ENCODE data around the gene SLC41A1. TPM values are rescaled to one million over a fixed set of nuclear protein-coding genes. Genes with fewer than 3 reads are reported as not detected.
A peak's percentile ranks its signal among the peaks of the same experiment; 100 is the strongest.
"Not testable (repeated sequence)": the region's sequence is repeated elsewhere in the genome, so short reads cannot be mapped to it uniquely, and the experiment has no call there.

SLC41A1 gene
- total RNA-seq, 1 donor from 2014 or later: 458 TPM

DNA sequence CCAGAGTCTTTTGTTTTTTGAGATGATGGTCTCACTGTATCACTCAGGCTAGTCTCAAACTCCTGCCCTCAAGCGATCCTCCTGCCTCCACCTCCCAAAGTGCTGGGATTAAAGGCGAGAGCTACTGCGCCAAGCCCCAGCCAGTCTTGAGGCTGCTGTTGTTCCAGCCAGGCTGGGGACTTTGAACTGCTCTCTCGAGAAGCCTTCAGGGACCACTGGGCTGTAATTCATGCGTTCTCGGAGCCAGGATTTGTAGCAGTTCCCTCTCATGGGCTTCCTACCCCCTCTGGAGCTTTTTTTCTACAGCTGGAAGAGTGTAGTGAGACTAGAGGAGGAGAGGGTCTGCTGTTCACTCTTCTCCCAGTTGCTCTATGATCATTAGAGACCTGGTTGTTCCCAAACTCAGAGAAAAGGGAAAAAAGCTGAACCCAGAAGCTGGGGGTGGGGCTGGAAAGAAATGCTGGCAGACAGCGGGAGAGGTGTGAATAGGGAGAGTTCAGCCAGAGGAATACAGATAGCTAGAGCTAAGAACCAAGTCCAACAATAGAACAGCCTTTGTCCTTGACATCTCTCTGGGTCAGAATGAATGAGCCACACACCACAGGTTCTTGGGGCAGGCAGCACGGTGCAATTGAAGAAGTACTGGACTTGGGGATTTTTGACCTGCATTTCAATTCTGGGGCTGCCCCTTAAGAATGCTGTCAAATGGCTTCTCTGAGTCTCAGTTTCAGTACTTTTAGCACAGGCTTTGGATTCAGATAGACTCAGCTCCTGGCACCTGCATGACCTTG, 13.2 kb upstream of the SLC41A1 start:
- DNase-seq (ENCODE audit: missing footprints) (no peak), ATAC-seq (peak; percentile 89)
- intact Hi-C loops (cut with DNase I): no loop called here

DNA sequence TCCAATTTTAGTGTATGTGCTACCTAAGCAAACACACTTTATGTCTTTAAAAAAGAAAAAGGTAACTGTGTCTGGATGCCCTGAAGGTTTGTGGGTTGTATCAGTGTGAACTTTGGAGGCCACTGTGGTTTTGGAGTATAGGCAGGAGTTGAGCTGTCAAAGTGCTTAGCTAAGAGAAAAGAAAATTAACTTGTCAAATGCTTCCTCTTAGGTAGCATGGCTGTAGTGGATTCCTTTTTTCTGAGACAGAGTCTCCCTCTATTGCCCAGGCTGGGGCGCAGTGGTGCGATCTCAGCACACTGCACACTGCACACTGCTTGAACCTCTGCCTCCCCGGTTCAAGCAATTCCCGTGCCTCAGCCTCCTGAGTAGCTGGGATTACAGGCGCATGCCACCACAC, 11.2 kb upstream of the SLC41A1 start:
- DNase-seq (ENCODE audit: missing footprints) (no peak), ATAC-seq (no peak)
- intact Hi-C loops (cut with DNase I): no loop called here

DNA sequence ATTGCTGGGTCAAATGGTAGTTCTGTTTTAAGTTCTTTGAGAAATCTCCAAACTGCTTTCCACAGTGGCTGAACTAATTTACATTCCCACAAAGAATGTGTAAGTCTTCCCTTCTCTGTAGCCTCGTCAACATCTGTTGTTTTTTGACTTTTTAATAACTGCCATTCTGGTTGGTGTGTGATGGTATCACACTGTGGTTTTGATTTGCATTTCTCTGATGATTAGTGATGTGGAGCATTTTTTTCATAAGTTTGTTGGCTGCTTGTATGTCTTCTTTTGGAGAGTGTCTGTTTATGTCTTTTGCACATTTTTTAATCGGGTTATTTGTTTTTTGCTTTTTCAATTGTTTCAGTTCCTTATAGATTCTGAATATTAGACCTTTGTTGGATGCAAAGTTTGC, 10.3 kb upstream of the SLC41A1 start:
- intact Hi-C loops (cut with DNase I); ATAC-seq; DNase-seq (ENCODE audit: missing footprints): not testable (repeated sequence)

DNA sequence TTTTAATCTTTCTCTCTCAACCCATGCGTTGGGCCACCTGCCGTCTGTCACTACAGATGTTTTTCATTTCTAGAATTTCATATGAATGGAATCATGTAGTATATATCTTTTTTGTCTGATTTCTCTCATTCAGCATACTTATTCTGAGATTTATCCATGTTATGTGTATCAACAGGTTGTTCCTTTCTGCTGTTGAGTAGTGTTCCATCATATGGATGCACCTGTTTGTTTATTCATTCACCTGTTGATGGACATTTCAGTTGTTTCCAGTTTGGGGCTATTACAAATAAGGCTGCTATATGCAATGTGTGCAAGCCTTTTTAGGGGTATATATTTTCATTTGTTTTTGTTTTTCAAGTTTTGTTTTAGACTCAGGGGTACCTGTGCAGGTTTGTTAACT, 9.4 kb upstream of the SLC41A1 start:
- intact Hi-C loops (cut with DNase I): no loop called here
- no peak for DNase-seq (ENCODE audit: missing footprints)
- no peak for ATAC-seq

DNA sequence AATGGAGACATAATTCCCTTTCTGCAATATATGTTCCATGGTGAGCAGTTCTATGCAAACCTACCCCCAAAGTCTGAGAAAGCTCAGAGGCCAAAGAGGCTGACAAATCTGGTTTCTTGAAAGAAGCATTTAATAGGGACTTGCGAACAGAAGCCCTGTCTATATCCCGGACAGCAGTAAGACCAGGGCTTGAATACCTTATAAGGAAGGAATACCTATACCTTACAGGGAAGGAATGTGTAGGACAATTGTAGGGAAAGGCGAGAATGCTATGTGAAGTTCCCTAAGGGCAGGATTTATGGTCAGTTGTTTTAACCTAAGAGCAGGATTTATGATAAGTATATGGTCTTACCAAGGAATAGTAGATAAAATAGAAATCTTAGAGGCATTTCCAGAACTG, 5.0 kb upstream of the SLC41A1 start:
- ATAC-seq (no peak), DNase-seq (ENCODE audit: missing footprints) (no peak)
- intact Hi-C loops (cut with DNase I): no loop called here

DNA sequence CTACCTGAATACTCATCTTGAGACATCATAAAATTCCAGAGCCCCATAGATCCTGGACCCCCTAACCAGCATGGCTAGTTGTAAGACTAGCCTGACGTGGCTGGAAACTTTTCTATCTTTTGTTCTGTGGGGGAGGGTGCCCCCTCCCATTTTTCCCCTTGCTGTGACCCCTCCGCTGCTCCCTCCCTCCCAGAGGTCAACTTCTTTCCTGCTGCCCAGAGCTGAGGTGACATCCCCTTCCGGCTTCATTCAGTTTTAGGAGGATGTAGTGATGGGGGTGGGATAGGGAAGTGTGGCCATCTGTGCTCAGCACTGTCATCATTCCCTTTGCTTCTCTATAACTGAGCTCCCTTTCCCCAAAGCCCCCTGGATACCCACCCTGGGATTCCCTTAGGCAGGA, 4.4 kb upstream of the SLC41A1 start:
- intact Hi-C loops (cut with DNase I): no loop called here
- ATAC-seq (no peak), DNase-seq (ENCODE audit: missing footprints) (no peak)

DNA sequence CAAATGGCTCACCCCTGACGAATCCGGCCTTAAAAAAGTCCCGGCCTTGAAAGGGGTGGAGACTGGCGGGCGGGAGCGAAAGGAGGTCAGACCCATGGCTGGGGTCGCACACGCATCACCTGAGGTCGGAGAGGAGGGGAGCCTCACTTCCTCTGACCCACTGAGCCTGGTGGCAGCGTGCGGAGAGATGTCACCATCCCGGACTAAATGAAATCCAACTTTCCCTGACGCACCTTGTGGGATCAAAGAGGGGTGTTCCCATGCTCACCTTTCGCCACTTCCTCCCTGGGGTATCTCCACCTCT, 709 bp upstream of the SLC41A1 start:
- intact Hi-C loops (cut with DNase I): loop anchor here (1.0 to 5.0 kb wide), 3 partner anchors 34 to 101 kb away; no protein-coding TSS in a partner anchor
- no peak for DNase-seq (ENCODE audit: missing footprints)
- no peak for ATAC-seq

DNA sequence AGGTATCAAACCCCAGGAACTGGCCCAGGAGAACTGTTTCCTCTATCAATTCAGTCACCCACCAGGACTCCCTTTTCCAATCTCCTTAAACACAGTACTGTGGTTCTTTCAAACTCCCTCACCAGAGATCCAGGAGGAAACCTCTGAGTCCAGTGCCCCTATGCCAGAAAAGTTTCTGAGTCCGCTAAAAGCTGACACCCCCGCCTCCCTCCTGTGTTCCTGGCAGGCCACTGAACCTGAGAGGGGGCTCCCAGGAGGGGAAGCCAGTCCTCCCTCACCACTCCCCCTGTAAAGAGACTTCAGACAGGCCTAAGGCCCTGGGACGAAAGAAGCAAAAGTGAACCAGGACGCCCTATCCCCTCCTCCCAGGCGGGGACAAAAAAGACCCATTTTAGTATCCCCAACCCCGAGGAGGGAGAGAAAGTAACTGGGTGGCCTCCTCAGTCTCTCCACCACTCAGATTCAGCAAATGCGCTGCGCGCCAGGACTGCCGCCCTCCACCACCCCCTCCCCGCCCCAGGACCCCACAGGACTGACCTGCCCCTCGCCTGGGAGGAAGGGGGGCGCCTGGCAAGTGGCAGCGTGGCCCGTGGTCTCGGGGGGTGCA, 624 bp downstream of the SLC41A1 start:
- DNase-seq (ENCODE audit: missing footprints) (no peak), ATAC-seq (peak; percentile 30)
- intact Hi-C loops (cut with DNase I): loop anchor here (2.0 to 5.0 kb wide), 2 partner anchors 35 to 102 kb away; no protein-coding TSS in a partner anchor

DNA sequence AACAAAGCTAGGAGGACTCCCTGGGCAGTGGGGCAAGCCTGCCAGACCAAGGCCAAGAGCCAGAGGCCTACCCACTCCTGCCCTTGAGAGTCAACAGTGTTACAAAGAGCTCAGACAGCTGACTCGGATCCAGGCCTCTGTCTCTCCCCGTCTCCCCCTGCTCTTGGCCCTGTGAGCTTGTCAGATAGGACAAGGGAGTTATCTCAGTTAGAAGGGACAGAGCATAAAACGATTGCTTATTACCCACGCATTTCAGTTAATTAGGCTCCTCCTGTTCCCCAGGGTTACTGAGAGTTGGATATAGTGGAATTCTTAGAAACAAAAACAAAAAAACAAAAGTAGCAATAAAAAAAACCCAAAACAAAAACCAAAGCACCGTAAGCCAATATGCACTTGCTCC, 1.3 kb downstream of the SLC41A1 start:
- intact Hi-C loops (cut with DNase I): loop anchor here (2.0 to 5.0 kb wide), 2 partner anchors 36 to 103 kb away; no protein-coding TSS in a partner anchor
- ATAC-seq: peak; percentile 62
- no peak for DNase-seq (ENCODE audit: missing footprints)

DNA sequence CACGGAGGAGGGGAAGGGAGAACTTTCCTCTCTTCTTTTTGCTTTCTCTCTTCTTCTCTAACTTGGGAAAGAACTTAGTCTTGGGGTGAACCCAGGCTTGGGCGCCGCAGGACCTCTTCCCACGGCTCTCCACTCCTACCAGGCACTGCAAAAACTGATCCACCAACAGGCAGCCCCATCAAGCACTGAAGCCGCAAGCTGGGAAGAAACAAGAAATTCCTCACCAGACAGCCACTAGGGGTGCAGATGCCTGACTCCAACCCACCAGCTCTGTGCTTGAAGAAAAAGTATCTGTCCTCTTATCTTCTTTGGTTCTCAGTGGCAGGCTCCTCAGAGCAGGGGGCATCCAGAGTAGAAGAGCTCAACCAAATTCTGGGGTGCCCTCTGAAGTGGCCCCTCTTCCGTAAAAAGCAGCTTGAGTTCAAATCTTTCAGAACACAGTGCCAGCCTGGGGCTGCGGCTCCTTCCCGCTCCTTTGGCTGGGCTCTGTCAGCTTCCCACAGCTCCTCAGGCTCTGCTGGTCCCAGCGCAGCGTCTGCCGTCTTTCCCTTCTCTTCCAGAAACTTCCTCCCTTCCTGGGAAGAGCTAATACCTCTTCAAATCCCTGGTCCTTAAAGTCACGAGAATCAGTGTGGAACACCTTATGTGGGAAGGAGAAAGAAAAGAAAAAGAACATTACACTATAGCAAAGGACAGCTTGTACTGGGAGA, 2.4 kb downstream of the SLC41A1 start:
- no peak for ATAC-seq
- no peak for DNase-seq (ENCODE audit: missing footprints)
- intact Hi-C loops (cut with DNase I): loop anchor here (5.0 kb wide), 1 partner anchor 37 kb away; no protein-coding TSS in a partner anchor

DNA sequence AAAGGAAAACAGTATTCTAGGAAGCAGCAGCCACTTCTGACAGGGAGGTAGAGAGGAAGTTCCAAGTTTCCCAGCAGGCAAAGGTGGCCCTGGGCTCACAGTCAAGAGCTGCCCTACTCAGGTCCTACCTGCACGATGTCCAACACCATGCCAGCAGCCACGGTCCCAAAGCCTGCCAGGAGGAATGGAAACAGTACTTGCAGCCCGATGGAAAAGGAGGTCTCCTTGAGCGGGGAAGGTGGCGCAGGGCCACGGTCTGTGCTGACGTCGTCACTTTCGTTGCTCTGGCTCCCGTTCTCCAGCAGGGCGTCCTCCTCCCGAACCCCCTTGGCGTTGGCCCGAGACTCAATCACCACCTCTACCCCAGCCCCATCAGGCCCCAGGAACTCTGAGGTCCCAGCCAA, 3.1 kb downstream of the SLC41A1 start:
- intact Hi-C loops (cut with DNase I): loop anchor here (5.0 kb wide), 1 partner anchor 37 kb away; no protein-coding TSS in a partner anchor
- ATAC-seq: peak; percentile 2
- DNase-seq (ENCODE audit: missing footprints): no peak

DNA sequence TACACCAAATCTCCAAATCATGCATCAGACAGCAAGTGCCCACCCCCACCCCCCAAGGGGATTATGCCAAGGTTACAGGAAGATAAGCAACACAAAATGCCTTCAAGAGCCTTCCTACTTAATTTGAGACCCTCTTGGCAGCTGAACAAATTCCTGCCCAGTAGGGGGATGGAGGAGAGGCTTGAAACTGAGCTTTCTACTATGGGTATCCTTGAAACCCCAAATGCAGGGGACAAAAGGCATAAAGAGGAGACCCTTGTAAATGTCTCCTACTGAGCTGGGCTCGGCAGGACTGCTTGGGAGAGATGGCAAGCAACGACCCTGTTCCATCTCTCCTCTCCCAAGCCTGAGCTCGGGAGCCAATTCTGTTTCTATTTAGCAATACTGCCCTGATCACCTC, 3.5 kb downstream of the SLC41A1 start:
- DNase-seq (ENCODE audit: missing footprints) (no peak), ATAC-seq (no peak)
- intact Hi-C loops (cut with DNase I): no loop called here

DNA sequence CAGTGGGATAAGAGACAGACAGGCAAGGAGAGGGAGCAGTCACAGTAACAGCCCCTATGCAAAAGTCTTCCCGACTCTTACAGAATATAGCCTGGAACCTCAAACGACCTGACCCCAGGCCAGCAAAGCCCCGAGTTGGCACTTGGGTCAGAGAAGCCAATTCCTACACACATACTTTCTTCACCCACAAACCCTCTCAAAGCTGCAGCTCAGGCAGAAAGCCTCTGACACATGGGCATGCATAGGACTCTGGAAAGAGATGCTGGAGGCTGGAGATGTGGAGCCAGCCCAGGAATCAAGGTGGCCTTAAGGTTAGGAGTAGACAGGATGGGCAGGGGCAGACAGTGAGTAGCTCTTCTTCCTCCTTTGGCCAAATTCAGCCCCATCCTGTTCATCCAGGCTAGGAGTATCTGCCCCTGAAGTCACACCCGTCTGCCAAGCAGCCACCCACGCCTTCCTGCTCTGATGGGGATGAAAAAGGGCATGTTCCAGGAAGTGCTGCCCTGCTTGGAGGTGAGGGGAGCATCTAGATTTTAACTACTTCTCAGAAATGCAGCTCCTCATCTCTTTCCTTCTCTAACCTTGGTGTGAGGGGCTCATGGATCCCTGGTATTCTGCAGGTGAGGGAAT, 7.8 kb downstream of the SLC41A1 start:
- intact Hi-C loops (cut with DNase I): no loop called here

DNA sequence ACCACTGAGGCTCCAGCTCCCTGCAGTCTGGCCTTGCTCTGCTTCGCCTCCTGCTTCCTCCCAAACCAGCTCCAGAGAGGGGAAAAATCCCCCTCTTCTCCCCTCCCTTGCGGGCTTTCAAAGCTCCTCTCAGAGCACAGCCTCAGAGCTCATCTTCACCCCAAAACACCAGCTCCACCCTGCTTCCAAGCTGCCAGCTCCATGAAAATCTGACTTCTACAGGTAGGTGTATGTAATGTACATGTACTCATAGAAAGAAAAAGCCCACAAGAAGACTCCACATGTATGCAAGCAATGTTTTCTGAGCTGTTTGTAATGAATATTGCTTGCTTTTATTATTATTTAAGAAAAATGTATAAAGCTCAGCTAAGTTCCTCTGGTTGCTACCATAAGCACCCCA, 8.4 kb downstream of the SLC41A1 start:
- intact Hi-C loops (cut with DNase I): no loop called here
- no peak for ATAC-seq

More for the DNA sequence above, 7.8 kb downstream of the SLC41A1 start:
- DNase-seq (ENCODE audit: missing footprints) (no peak), ATAC-seq (no peak)

DNA sequence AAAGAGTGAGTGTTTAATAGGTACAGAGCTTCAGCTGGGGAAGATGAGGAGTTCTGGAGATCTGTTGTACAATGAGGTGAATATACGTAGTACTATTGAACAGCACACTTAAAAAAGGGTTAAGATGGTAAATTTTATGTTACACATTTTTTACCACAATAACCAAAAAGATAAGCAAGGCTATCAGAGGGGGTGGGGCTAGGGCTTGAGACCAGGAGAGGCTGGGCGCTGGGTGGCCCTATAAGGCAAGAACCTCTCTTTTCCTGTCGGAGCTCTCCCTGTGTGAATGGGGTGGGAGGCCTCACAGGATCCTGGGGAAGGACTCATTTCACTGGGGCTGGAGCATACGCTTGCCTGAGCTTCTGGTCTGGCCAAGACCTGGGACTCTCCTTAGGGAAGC, 9.0 kb downstream of the SLC41A1 start:
- intact Hi-C loops (cut with DNase I): no loop called here
- no peak for DNase-seq (ENCODE audit: missing footprints)
- no peak for ATAC-seq

More for the DNA sequence above, 8.4 kb downstream of the SLC41A1 start:
- no peak for DNase-seq (ENCODE audit: missing footprints)

DNA sequence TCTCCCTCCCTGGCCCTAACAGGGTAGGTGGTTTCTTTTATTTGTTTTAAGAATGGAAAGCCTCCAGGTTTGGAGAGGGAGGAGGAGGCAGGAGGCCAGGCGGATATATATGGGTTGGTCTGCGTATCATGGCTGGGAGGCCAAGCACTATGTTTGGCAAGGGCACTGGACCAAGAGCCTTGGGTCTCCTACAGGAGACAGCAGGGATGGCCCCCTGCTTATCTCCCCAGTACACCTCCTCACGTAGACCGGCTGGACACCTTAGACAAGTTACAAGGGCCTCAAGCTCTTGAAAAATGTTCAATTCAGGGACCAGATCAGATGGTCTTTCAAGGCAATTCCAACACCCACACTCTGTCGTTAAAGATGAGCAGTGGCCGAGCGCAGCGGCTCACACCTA, 10.9 kb downstream of the SLC41A1 start:
- intact Hi-C loops (cut with DNase I): no loop called here
- DNase-seq (ENCODE audit: missing footprints) (no peak), ATAC-seq (peak; percentile 43)

DNA sequence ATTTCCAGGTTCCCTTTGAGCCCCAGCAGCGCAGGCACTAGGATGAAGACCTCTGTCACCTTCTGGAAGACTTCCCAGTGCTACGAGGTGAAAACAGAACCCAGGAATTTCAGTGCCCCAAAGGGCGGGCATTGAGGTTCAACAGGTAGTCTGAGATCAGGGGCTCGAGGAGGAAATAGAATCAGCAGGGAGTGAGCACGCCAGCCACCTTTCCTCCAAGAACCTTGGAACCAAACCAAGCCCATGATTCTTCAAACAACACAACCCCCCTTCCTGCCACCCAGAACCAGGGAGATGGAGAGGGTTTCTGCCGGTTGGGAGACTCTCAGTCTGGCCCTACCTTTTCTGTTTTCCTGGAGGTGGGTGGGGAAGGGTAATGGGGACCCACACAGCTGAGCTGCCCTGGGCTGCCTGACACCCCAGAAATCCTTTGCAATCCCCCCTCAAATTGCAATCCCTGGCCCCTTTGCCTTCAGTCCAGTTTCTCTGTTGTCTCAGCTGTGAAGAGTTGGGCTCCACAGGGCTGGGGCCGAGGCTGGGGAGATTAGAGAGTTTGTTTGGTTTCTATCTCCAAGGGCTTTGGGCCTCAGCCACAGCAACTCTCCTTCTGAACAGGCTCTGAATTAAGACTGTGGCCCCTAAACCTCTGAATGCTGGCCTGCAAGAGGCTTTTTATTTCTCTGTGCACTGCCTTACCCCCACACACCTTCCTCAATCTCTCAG, 11.9 kb downstream of the SLC41A1 start:
- ATAC-seq: no peak
- intact Hi-C loops (cut with DNase I): no loop called here

DNA sequence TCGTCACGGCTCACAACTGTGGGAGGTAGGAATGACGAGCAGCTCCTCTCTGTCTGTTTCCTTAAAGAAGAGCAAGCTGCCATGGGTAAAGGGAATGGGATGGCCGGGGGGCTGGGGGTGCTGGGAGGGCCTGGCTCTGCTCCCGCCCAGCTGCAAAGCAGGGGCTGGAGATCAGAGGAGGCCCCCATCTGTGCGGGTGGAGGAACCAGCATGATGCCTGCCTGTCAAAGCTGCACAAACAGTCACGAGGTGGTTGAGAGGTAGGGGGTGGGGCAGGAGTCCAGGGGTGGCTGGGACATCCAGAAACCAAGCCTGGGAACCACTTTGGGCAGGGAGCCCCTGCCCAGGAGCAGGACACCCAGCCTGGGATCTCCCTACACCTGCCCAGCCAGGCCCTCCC, 12.6 kb downstream of the SLC41A1 start:
- DNase-seq (ENCODE audit: missing footprints) (no peak), ATAC-seq (no peak)
- intact Hi-C loops (cut with DNase I): no loop called here

More for the DNA sequence above, 11.9 kb downstream of the SLC41A1 start:
- DNase-seq (ENCODE audit: missing footprints): no peak

DNA sequence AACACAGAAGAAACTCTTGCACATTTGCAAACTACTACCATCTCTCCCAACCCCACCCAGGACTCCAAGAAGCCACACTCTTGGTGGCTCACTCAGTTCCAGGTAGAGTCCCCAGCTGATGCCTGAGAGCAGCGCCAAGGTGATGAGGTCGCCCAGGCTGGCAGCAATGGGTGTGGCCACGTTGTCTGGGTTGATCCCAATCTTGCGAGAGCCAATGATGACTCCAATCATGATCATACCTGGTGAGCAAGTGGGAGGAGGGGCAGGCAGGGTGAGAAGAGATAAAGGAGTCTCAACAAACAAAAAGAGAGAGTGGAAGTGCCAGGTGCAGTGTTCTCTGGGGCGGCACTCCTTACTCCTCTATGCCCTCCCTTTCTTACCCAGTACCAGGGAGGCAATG, 14.4 kb downstream of the SLC41A1 start:
- intact Hi-C loops (cut with DNase I): loop anchor here (10.0 kb wide), 1 partner anchor 306 kb away; no protein-coding TSS in a partner anchor
- ATAC-seq: no peak

More for the DNA sequence above, 14.4 kb downstream of the SLC41A1 start:
- DNase-seq (ENCODE audit: missing footprints): no peak
